ENCODE measurements around the gene CYP4A22.

CYP4A22 gene

GRCh38 chr1:47191940-47192457 is 54.8 kb downstream of the CYP4A22 start:
- no peaks in the 10 kb centered on the region for H3K9me3 ChIP-seq (ENCODE audit: control insufficient read depth, insufficient read depth, low read depth, low read length)
- TF ChIP-seq ZFP37 (tag by site-specific recombination; IDR thresholded peaks at IDR 0.05) (no peak), KLF9 (tag by site-specific recombination; IDR thresholded peaks at IDR 0.05; ENCODE audit: low read depth) (0 out of 2 replicates have a peak, but pooled peaks have one; percentile 20)
- H3K27ac ChIP-seq (ENCODE audit: extremely low read depth, low read depth, low read length) = no peak overlapping the region
- ChIA-PET POLR2A (no interaction called here), CTCF (interaction anchor here (0.7 to 7.8 kb wide), 23 partner anchors 7 to 587 kb away, joined by 3 to 136 read pairs (median 6); no protein-coding TSS in a partner anchor)
- H3K4me1 ChIP-seq (ENCODE audit: control insufficient read depth, insufficient read depth, low read length) = no peaks in the 10 kb centered on the region
- no peaks in the 10 kb centered on the region for H3K36me3 ChIP-seq (ENCODE audit: control insufficient read depth in 2 of 2, insufficient read depth in 1 of 2, low read length in 2 of 2)
- H3K4me3 ChIP-seq (ENCODE audit: low read depth, low read length) = no peak overlapping the region

DNA sequence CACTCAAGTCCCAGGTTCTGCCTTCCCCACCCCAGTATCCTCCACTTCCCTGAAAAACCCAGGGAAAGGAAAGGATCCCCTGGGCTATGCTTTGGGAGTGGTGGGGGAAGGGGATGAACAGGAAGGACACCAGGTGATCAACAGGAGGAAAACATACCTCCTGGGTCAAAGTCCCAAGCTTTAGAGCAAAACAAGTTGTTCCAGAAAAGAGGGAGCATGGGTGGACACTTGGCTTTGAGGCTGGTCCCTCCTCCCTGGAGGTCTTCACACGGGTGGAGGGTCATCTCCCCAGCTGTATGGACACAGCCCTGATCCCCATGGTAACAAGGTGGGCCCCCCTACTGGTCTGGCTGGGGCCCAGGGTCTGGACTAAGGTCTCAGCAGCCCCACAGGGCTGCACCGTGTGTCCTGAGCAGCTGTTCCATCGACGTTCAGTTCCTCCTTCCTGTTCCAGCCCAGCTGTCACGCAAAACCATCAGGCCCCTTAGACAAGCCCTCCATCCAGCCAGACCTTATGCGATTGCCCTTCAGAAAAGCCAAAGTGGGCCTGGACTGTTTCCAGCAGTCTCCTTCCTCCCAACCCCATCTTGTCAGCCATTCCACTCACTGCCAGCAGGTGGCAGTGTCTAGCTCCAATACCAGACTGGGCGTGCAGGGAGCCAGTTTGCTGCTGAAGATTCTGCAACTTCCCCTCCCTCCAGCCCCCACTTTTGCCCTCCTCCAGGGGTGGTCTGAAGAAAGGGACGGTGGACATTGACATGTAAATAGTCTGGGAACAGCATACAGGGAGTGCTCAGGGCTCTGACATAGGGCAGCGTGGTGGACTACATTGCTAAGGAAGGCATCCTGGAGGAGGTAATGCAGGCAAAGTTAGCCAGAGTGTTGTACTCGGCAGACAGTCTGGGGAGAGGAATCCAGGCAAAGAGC is 55.5 kb downstream of the CYP4A22 start:
- H3K36me3 ChIP-seq (ENCODE audit: control insufficient read depth in 2 of 2, insufficient read depth in 1 of 2, low read length in 2 of 2) = no peaks in the 10 kb centered on the region
- POLR2A ChIA-PET = interaction anchor here (1.2 kb wide), 1 partner anchor 13 kb away, joined by 3 read pairs; no protein-coding TSS in a partner anchor
- H3K4me1 ChIP-seq (ENCODE audit: control insufficient read depth, insufficient read depth, low read length) = no peaks in the 10 kb centered on the region
- H3K9me3 ChIP-seq (ENCODE audit: control insufficient read depth, insufficient read depth, low read depth, low read length) = no peaks in the 10 kb centered on the region
- no peak overlapping the region for H3K4me3 ChIP-seq (ENCODE audit: low read depth, low read length)
- H3K27ac ChIP-seq (ENCODE audit: extremely low read depth, low read depth, low read length) = no peak overlapping the region
- CTCF ChIA-PET = interaction anchor here (0.6 to 7.8 kb wide), 45 partner anchors 8 to 901 kb away, joined by 3 to 136 read pairs (median 4); no protein-coding TSS in a partner anchor
- TF ChIP-seq ZNF626 (tag by site-specific recombination; IDR thresholded peaks at IDR 0.05) (no peak), ZNF677 (tag by site-specific recombination; IDR thresholded peaks at IDR 0.05) (no peak), KLF16 (tag by site-specific recombination; IDR thresholded peaks at IDR 0.05) (no peak), ZNF449 (tag by site-specific recombination; IDR thresholded peaks at IDR 0.05) (no peak), CTCF (tag by site-specific recombination; IDR thresholded peaks at IDR 0.05) (peak; percentile 87), ZBTB17 (tag by site-specific recombination; IDR thresholded peaks at IDR 0.05) (peak; percentile 50; the same call in 1 of the 2 replicates), ZNF398 (tag by site-specific recombination; IDR thresholded peaks at IDR 0.05) (peak; percentile 50; the same call in 1 of the 2 replicates), ZFP69B (tag by site-specific recombination; IDR thresholded peaks at IDR 0.05) (0 out of 2 replicates have a peak, but pooled peaks have one; percentile 52), ZNF654 (tag by site-specific recombination; IDR thresholded peaks at IDR 0.05; ENCODE audit: low read depth) (peak; percentile 81), PATZ1 (tag by site-specific recombination; IDR thresholded peaks at IDR 0.05) (peak; percentile 33), ZNF692 (tag by site-specific recombination; IDR thresholded peaks at IDR 0.05) (peak; percentile 72), ZNF335 (tag by site-specific recombination; conservative IDR thresholded peaks at IDR 0.05) (no peak), ZNF341 (tag by site-specific recombination; IDR thresholded peaks at IDR 0.05; ENCODE audit: low read depth) (peak; percentile 72), MEIS1 (CRISPR knock-in tag; IDR thresholded peaks at IDR 0.05; ENCODE audit: borderline replicate concordance) (no peak), ZSCAN30 (tag by site-specific recombination; IDR thresholded peaks at IDR 0.05) (no peak), GLIS1 (tag by site-specific recombination; IDR thresholded peaks at IDR 0.05) (0 out of 2 replicates have a peak, but pooled peaks have one; percentile 11), ZNF121 (tag by site-specific recombination; IDR thresholded peaks at IDR 0.05) (no peak)
- TF ChIP-seq, protein P1, sequence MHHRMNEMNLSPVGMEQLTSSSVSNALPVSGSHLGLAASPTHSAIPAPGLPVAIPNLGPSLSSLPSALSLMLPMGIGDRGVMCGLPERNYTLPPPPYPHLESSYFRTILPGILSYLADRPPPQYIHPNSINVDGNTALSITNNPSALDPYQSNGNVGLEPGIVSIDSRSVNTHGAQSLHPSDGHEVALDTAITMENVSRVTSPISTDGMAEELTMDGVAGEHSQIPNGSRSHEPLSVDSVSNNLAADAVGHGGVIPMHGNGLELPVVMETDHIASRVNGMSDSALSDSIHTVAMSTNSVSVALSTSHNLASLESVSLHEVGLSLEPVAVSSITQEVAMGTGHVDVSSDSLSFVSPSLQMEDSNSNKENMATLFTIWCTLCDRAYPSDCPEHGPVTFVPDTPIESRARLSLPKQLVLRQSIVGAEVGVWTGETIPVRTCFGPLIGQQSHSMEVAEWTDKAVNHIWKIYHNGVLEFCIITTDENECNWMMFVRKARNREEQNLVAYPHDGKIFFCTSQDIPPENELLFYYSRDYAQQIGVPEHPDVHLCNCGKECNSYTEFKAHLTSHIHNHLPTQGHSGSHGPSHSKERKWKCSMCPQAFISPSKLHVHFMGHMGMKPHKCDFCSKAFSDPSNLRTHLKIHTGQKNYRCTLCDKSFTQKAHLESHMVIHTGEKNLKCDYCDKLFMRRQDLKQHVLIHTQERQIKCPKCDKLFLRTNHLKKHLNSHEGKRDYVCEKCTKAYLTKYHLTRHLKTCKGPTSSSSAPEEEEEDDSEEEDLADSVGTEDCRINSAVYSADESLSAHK (tag by site-specific recombination; IDR thresholded peaks at IDR 0.05) = peak; percentile 76
